Measurements from ENCODE around the gene TNFAIP8L3.
"Not testable (repeated sequence)": the region's sequence is repeated elsewhere in the genome, so short reads cannot be mapped to it uniquely, and the experiment has no call there.

TNFAIP8L3 gene

DNA sequence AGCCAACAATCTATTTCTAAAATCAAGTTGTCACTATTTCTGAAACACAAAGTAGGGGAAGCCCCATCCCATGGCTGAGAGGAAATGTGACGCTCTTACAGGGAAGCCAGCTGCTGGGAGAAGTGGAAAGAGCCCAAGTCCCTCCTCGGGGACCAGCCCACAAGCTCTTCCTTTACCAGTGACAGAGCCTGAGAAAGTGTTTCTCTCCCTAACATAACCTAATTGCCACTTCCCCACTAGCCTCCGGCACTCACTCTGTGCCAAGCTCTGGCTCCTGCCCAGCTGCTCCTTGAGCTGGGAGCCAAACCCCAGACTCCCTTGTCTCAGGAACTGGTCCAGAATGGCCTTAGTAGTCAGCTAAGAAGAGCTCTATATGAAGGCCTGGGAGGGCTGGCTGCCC is 42.9 kb downstream of the TNFAIP8L3 start:
- DNase-seq = no peak

DNA sequence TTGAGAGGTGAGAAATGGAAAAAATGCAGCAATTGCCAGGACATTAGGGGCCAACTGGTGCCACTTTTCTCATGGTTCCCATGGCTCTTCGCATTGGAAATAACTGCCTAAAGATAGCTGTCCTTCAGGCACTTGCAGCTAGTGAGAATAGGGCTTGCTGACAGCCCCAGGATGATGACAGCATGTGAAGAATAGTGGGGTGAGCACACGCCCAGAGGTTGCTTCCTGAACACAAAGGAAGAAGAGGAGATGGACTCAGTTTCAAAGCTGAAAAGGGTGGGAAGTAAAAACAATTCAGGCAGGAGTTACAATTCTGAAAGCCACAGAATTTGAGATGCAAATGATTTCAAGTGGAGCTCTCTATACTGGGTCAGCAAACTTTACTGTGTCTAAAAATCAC is 45.6 kb downstream of the TNFAIP8L3 start:
- no peak for DNase-seq

DNA sequence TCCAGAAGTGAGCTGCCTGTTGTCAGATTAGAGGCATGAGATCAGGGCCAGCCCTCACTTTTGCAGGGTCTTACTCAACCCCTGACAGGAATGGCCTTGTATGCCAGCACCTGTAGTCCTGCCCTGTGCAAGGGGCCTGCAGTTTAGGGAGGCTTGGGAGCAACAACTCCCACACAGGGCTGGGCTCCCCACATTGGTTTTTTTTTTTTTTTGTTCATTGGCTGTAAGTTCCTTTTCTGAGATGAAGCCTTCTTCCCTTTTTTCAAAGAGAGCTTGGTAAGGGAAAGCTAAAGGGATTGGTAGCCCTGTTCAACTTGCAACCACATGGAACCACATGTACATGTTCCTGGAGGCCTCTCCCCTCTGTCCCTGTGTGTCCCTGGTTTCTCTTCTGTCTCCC is 46.4 kb downstream of the TNFAIP8L3 start:
- no peak for DNase-seq

DNA sequence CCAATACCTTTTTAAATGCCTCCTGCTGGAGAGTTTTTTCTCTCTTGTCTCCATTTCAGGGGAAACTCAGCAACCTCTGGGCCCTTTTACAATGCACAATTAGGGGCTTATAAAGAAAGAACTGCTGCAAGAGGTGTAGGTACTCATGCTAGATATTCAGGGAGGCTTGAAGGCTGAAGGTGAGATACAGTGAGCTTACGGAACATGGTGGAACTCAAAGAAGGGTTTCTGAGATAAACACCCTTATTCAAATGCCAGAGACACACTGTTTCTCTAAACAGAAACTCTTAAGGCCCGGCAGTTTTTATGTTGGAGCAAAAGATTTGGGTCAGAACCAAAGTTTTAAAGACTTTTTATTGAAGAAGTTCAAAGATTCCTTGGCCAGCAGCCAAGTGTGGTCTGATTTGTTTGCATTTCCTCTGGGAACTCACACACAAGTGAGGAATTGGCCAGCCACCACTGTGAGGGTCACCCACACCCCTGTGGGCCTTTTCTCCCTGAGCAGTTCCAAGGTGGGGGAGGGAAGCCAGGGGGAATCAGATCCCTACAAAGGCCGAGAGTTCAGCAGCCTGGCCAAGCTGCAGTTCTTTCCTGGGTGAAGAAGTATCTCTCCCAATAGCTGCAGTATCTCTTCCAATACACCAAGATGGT is 47.8 kb downstream of the TNFAIP8L3 start:
- no peak for DNase-seq

DNA sequence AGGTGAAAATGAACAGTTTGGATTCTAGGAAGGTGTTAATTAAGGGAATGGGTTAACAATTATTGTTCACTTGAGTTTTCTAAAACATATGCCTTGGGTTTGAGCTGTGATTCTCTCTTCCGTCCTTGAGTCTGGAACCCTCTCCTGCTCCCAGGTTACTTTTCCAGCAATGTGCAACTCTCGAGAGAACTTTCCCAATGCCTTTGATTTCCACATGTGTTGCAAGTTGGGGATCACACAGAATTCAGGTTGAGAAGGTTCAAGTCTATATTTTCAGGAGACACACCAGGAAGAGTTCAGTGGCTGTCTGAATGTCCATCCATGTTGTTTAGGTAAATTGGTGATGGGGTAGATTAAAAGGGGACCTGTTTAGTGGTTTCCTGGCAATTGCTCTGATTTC is 48.7 kb downstream of the TNFAIP8L3 start:
- DNase-seq = no peak

DNA sequence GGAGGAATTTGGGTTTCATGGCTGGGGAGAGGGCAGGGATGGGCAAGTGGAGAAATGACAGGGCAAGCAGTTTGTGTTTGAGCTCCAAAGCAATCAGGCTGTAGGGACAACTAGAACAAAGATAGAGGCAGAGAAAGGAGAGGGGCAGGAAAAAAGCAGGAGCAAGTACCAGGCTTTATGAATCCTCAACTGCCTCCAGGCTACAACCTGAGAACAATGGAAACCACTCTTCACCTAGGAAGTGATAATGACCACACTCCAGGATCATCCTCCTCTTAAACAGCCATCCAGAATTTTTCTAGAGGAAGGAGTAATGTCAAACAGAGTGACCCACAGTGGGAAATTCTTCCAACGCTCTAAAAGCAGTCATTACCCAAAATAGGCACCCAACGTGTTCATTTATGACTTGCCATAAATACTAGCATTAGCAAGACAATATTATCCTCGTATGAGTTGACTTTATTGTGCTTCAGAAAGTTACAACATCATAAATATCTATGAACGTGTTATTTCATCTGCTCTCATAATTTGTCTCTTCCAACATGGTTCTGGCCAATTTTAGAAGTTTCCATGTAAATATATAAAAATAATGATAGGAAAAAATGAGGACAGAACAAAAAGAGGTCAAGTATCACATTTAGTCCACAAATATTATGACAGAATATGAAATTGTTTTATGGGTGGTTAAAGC is 50.5 kb downstream of the TNFAIP8L3 start:
- no peak for DNase-seq

DNA sequence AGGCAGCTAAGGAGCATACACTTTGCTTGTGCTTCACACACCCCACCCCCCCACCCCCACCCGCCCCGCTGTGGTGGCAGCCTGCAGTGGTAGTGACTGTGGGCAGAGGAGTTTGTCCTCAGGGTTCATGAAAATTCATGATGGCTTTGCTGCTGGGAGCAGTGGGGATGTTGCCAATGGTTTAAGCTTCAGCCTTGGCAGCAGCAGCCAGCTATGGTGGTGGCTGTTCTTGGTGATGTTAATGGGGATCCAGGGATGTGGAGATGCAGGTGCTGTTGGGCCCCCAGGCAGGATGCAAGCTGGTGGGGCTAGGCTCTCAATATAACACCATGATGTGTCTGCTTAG is 55.8 kb downstream of the TNFAIP8L3 start:
- no peak for DNase-seq

DNA sequence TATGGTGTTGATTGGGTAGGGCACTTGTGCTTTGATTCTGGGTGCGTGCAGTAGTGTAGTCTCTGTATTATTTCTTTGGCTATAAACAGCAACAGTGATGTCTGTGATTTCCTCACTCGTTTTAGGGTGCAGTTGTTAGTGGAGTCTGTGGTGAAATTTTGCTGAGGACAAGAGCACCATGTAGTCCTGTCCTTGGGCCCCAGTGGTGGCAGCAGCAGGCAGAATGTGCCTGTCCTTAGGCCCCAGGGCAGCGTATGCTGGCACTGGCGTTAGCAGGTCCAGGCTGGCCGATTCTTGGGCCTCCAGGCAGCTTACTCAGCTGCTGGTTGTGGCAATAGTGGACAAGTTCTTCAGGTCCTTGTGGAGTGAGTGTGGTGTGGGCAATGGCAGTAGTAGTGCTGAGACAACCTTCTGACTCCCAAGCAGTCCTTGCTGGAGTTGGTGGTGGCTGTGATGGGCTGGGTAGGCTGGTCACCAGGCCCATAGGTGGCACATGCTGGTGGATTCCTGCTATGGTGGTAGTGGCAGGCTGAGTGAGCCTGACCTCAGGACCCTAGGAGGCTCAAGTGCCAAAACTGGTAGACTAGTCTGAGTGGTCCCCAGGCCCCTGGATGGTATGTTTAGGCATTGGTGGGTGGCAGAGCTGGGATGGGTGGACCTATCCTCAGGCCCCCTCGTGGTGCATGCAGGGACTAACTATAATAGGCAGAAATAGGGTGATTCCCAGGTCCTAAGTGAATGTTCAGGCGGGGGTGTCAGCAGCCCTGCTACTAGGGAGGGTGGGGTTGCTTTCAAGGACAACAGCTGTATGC is 56.3 kb downstream of the TNFAIP8L3 start:
- DNase-seq = no peak

DNA sequence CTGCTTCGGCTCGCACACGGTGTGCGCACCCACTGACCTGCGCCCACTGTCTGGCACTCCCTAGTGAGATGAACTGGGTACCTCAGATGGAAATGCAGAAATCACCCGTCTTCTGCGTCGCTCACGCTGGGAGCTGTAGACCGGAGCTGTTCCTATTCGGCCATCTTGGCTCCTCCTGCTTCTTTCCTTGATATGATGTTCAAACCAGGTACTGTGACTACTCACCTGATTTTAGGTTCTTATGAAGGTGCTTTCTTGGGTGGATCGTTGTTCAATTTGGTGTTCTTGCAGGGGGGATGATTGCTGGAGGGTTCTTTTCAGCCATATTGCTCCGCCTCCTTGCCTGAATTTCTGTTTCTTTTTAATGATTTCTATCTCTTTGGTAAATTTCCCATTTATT is 57.2 kb downstream of the TNFAIP8L3 start:
- not testable (repeated sequence) for DNase-seq

DNA sequence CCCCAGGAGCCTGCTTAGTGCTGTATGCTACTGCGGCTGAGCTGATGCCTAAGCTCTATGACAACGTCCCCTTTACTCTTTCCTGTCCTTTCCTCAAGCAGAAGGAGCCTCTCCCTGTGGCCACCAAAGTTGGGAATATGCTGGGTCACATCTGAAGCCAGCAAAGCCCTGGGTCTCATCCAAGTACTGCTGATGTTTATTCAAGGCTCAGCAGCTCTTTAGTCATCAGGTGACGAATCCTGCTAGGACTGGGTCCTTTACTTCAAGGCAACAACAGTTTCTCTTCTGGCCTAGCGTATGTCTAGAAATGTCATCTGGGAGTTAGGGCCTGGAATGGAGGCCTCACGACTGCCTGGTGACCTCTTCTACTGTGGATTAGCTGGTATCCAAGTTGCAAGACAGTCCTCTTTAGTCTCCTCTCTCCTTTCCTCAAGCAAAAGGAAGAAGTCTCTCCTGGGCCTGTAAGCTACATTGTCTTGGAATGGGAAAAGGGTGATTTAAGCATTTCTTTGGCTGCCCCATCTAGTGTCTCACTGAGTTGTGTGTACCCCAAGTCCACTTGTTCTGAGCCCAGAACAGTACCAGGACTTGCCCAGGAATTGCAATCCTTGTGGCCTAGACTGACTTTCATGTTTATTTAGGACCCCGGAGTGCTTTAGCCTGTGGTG is 63.9 kb downstream of the TNFAIP8L3 start:
- peak; percentile 37 for DNase-seq

DNA sequence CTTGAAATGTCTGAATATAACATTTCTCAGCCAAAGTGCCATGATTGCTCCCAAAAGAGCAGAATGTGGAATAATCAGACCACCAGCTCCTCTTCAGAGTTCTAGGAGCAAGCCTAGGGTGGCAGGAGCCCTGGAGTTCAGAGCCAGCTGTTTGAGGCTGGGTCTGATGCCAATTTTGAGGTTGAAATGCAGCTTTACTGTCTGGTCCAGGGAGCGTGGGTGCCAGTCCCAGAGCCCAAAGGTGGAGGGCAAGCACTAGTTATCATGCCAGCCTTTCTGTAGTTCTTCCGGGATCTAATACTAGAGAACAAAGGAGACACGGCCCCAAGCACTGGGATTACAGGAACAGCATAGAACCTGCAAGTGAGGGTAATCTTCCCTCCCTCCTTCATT is 69.3 kb downstream of the TNFAIP8L3 start:
- no peak for DNase-seq

DNA sequence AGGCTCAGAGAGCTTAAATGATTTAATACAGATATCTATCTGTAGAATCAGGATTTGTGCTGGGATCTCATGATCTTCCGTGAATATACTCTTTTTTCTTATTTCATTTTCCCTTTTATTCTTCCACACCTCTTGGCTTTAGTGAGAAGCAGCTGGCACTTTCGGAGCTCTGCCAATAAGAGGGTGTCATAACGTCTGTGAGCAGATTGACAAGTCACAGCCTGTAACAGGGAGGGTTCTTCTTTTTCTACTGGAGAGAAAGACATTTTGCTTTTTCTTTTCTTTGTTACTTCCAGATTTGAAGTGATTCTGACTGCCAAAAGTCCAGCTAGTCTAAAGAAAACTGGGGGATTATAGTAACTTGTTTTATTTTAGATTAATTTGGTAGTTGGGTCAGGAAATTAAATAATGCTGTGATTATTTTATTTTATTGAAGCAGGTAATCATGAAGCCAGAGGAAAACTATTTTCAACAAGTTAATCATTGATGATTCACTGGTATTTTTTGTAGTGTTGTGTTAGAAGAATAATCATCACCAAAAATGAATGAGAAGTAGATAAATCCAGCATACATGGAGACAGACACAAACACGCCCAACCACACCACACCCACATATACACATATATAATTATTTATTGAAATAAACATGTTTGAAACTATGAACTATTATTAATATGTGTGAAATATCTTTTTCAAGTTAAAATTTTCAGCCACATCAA is 69.8 kb downstream of the TNFAIP8L3 start:
- no peak for DNase-seq

DNA sequence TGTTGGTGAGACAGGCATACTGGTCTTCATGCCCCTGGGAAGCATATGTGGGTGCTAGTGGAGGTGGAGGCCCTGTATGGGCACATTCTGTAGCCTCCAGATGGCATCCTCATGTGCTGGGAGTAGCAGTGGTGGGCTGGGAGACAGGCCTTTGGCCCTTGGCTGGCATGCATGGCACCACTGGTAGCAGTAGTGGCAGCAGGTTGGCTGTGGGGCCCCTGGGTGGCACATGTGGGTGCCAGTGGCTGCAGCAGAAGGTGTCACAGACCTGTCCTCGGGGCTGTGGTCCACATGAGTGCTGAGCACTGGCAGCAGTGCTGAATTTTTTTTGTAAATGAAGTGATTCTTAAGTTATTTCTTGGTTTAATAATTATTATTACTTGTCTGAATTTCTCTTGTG is 71.2 kb downstream of the TNFAIP8L3 start:
- DNase-seq = no peak

DNA sequence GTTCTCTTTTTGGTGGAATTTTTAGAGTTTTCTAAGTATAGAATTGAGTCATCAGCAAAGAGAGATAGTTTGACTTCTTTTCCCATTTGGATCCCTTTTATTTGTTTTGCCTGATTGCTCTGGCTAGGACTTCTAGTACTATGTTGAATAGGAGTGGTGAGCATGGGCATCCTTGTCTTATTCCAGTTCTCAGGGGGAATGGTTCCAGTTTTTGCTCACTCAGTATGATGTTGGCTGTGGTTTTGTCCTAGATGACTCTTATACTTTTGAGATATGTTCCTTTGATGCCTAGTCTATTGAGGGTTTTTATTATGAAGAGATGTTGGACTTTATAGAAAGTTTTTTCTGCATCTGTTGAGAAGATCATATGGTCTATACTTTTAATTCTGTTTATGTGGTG is 72.5 kb downstream of the TNFAIP8L3 start:
- no peak for DNase-seq

DNA sequence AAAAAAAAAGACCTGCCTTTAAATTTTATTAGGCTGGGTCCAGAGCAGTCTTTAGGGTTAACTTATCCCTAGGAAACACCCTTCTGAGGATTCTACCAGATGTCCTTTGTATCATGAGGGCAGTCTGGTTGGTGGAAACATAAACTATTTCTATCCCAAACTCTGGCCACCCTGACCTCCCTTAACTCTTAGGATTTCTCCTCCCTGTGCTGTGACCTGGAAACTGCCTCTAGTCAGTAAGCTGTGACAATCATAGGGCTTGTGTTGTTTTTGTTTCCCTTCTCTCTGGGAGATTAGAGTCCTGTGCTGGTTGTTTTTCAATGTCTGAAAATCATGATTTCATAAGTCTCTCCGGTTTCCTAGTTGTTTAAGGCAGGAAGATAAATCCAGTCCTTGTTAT is 78.1 kb downstream of the TNFAIP8L3 start:
- DNase-seq = no peak

DNA sequence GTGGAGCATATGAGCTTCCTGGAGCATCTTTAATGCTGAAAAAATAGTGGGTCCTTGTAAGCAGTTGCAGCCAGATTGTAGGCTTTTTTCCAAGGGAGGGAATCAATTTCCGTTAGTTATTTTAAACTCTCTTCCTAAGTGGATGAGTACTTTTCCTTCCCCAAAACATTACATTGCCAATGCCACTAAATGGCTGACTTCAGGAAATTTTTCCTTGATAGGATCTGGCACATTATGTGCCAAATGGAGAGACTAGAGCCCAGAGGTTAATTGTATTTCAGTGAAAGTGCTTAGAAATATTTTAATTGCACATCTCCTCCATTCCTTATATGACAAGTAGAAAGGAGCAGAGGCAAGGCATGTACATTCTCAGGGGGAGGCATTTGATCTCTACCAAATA is 83.5 kb downstream of the TNFAIP8L3 start:
- no peak for DNase-seq

DNA sequence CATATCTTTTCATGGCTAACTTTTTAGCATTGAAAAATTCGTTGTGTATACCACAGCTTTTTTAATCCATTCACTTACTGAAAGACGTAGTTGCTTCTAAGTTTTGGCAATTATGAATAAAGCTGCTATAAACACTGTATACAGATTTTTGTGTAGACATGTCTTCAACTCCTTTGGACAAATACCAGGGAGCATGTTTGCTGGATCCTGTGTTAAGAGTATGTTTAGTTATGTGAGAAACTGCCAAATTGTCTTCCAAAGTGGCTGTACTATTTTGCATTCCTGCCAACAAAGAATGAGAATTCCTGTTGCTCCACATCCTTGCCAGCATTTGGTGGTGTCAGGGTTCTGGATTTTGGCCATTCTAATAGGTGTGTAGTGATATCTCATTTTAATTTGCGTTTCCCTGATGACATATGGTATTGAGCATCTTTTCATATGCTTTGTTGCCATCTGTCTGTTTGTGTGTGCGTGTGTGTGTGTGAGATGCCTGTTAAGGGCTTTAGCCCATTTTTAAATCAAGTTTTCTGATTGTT is 87.5 kb downstream of the TNFAIP8L3 start:
- DNase-seq = no peak

All from T1000 (cell line).